DOHH2 (cell line): ENCODE results near the gene PELI3.
A peak's percentile ranks its signal among the peaks of the same experiment; 100 is the strongest.
"Not testable (repeated sequence)": the region's sequence is repeated elsewhere in the genome, so short reads cannot be mapped to it uniquely, and the experiment has no call there.

Source experiments
- H3F3A ChIP-seq: fragments of 200-600 bp; sonication (generic), shearing (Covaris generic); 2 replicates; pipeline ENCODE4 v1.6.0; 2016; ENCODE audit warnings: antibody characterized with exemption, mild to moderate bottlenecking; ENCODE audit not compliant: control insufficient read depth, insufficient read depth
- H3K27ac ChIP-seq: fragments of 200-600 bp; sonication (generic); 2 replicates; pipeline ENCODE4 v1.5.1; 2014; ENCODE audit warnings: low read depth, mild to moderate bottlenecking, low read length, moderate library complexity
- H3K27me3 ChIP-seq: fragments of 200-600 bp; sonication (generic); 2 replicates; pipeline ENCODE4 v1.6.1; 2014; ENCODE audit warnings: mild to moderate bottlenecking, low read length, mixed read lengths; ENCODE audit not compliant: control insufficient read depth
- H3K36me3 ChIP-seq: fragments of 200-600 bp; sonication (generic); 2 replicates; pipeline ENCODE4 v1.6.1; 2014; ENCODE audit warnings: mild to moderate bottlenecking, low read length, moderate library complexity, mixed read lengths; ENCODE audit not compliant: control insufficient read depth
- H3K4me1 ChIP-seq: fragments of 200-600 bp; sonication (generic); 2 replicates; pipeline ENCODE4 v1.6.1; 2014; ENCODE audit warnings: mild to moderate bottlenecking, low read length, mixed read lengths; ENCODE audit not compliant: control insufficient read depth
- H3K4me2 ChIP-seq: fragments of 200-600 bp; sonication (generic); 2 replicates; pipeline ENCODE4 v1.6.0; 2014; ENCODE audit warnings: mild to moderate bottlenecking, low read length, moderate library complexity
- H3K4me3 ChIP-seq: fragments of 200-600 bp; sonication (generic); 2 replicates; pipeline ENCODE4 v1.5.1; 2014; ENCODE audit warnings: mild to moderate bottlenecking, low read length, mixed read lengths
- H3K79me2 ChIP-seq: fragments of 200-600 bp; sonication (generic); 2 replicates; pipeline ENCODE4 v1.6.1; 2014; ENCODE audit warnings: mild to moderate bottlenecking, low read length, mixed read lengths; ENCODE audit not compliant: control insufficient read depth
- H3K9me2 ChIP-seq: fragments of 200-600 bp; sonication (generic); replicated peaks from 2 replicates; pipeline ENCODE4 v1.6.1; 2014; ENCODE audit warnings: mild to moderate bottlenecking, low read length, mixed read lengths; ENCODE audit not compliant: control insufficient read depth
- H3K9me3 ChIP-seq: fragments of 200-600 bp; sonication (generic); 2 replicates; pipeline ENCODE4 v1.6.1; 2014; ENCODE audit warnings: antibody characterized with exemption, low read length, mixed read lengths; ENCODE audit not compliant: control insufficient read depth, insufficient read depth
- H4K20me1 ChIP-seq: fragments of 200-600 bp; sonication (generic); 2 replicates; pipeline ENCODE4 v1.6.0; 2014; ENCODE audit warnings: low read depth, mild to moderate bottlenecking, antibody characterized with exemption, low read length, moderate library complexity; ENCODE audit not compliant: control insufficient read depth, insufficient read depth
- CTCF ChIP-seq: fragments of 200-600 bp; sonication (generic); IDR thresholded peaks from one replicate; pipeline ENCODE4 v1.5.1; 2014; ENCODE audit warnings: antibody characterized with exemption, mild to moderate bottlenecking, low read depth, low read length; ENCODE audit not compliant: poor library complexity, severe bottlenecking
- EZH2phosphoT487 ChIP-seq: fragments of 200-600 bp; sonication (generic); IDR thresholded peaks from 2 replicates; pipeline ENCODE4 v1.6.1; 2017; ENCODE audit warnings: borderline replicate concordance, mild to moderate bottlenecking, antibody characterized with exemption, low read length, moderate library complexity, mixed read lengths

PELI3 gene

GRCh38 chr11:66459138-66459778 is 7.4 kb upstream of the PELI3 start:
- no peak overlapping the region for H3K4me3 ChIP-seq
- H3K4me2 ChIP-seq = 0 out of 2 replicates have a peak overlapping the region, but pooled peaks have one; percentile 15

DNA sequence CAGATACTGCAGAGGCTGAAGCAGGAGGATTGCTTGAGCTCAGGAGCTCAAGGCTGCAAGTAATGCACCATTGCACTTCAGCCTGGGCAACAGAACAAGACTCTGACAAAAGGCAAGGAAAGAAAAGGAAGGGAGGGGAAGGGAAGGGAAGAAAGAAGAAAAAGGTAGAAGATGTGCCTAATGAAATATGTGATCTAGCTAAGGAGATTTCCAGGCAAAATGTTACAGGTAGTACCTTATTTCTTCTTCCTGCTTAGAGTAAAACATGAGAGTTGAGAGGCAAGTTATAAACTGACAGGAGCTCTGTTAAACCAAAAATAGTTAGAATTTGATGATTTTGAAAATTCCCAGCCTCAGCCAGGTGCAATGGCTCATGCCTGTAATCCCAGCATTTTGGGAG is 4.7 kb upstream of the PELI3 start:
- H4K20me1 ChIP-seq = no peaks in the 10 kb centered on the region
- no peak overlapping the region for H3K4me2 ChIP-seq
- no peak overlapping the region for H3K27ac ChIP-seq
- no peaks in the 10 kb centered on the region for H3K36me3 ChIP-seq
- TF ChIP-seq CTCF (no peak), EZH2phosphoT487 (no peak)
- peaks cover 14% of the 10 kb centered on the region for H3K27me3 ChIP-seq
- peaks cover 4% of the 10 kb centered on the region; the same call in 1 of the 2 replicates for H3K9me3 ChIP-seq
- H3K4me1 ChIP-seq = peaks cover 48% of the 10 kb centered on the region
- H3F3A ChIP-seq = peaks cover 7% of the 10 kb centered on the region
- H3K4me3 ChIP-seq = no peak overlapping the region
- H3K9me2 ChIP-seq = no peaks in the 10 kb centered on the region
- no peaks in the 10 kb centered on the region for H3K79me2 ChIP-seq

More at GRCh38 chr11:66459138-66459778, 7.4 kb upstream of the PELI3 start:
- H3K9me3 ChIP-seq = peaks cover 4% of the 10 kb centered on the region; the same call in 1 of the 2 replicates
- H3K9me2 ChIP-seq = no peaks in the 10 kb centered on the region
- H4K20me1 ChIP-seq = no peaks in the 10 kb centered on the region
- H3K4me1 ChIP-seq = peaks cover 40% of the 10 kb centered on the region
- no peak overlapping the region for H3K27ac ChIP-seq
- peaks cover 7% of the 10 kb centered on the region for H3F3A ChIP-seq
- no peaks in the 10 kb centered on the region for H3K36me3 ChIP-seq
- TF ChIP-seq CTCF = no peak
- no peak for TF ChIP-seq EZH2phosphoT487
- H3K79me2 ChIP-seq = no peaks in the 10 kb centered on the region
- H3K27me3 ChIP-seq = peaks cover 13% of the 10 kb centered on the region; the same call in 1 of the 2 replicates

- no peaks in the 10 kb centered on the region for H3K79me2 ChIP-seq
- no peaks in the 10 kb centered on the region for H4K20me1 ChIP-seq
- no peak overlapping the region for H3K4me3 ChIP-seq
- no peak overlapping the region for H3K27ac ChIP-seq
- H3K36me3 ChIP-seq = no peaks in the 10 kb centered on the region
- H3K9me2 ChIP-seq = no peaks in the 10 kb centered on the region
- TF ChIP-seq EZH2phosphoT487 (no peak), CTCF (no peak)
- peaks cover 14% of the 10 kb centered on the region for H3K27me3 ChIP-seq
- H3K4me1 ChIP-seq = peaks cover 51% of the 10 kb centered on the region
- H3F3A ChIP-seq = peaks cover 7% of the 10 kb centered on the region
- no peak overlapping the region for H3K4me2 ChIP-seq
- peaks cover 4% of the 10 kb centered on the region; the same call in 1 of the 2 replicates for H3K9me3 ChIP-seq
Measured at GRCh38 chr11:66462911-66463310, 3.8 kb upstream of the PELI3 start.

GRCh38 chr11:66464116-66464515 is 2.6 kb upstream of the PELI3 start:
- not testable (repeated sequence) for H3K27ac ChIP-seq, H3K4me3 ChIP-seq, H3K9me3 ChIP-seq, H3K9me2 ChIP-seq, H3K27me3 ChIP-seq, H3K36me3 ChIP-seq, H3K79me2 ChIP-seq, H4K20me1 ChIP-seq, H3K4me2 ChIP-seq, H3F3A ChIP-seq
- peaks cover 40% of the 10 kb centered on the region for H3K4me1 ChIP-seq
